Subcutaneous adipose tissue (tissue), 4 donors: ENCODE results near the gene CHKA. TPM values are rescaled to one million over a fixed set of nuclear protein-coding genes. Genes with fewer than 3 reads are reported as not detected.

Experiments
- CTCF ChIP-seq: fragments of 450-650 bp; IDR thresholded peaks from one replicate; pipeline ENCODE4 v1.5.1; 2016; ENCODE audit warnings: low read depth, mild to moderate bottlenecking, control low read depth, antibody characterized with exemption, moderate library complexity
- total RNA-seq, 4 donors: library from RNA; depleted of rRNA; stranded (reverse); fragments of >200 nt; gene quantifications; one replicate each; pipeline ENCODE4 v1.1.0, GENCODE V29; 2016

CHKA gene
- total RNA-seq, 4 donors from 2014 or later, result 50.2 to 78.7 (median 59.6) TPM

DNA sequence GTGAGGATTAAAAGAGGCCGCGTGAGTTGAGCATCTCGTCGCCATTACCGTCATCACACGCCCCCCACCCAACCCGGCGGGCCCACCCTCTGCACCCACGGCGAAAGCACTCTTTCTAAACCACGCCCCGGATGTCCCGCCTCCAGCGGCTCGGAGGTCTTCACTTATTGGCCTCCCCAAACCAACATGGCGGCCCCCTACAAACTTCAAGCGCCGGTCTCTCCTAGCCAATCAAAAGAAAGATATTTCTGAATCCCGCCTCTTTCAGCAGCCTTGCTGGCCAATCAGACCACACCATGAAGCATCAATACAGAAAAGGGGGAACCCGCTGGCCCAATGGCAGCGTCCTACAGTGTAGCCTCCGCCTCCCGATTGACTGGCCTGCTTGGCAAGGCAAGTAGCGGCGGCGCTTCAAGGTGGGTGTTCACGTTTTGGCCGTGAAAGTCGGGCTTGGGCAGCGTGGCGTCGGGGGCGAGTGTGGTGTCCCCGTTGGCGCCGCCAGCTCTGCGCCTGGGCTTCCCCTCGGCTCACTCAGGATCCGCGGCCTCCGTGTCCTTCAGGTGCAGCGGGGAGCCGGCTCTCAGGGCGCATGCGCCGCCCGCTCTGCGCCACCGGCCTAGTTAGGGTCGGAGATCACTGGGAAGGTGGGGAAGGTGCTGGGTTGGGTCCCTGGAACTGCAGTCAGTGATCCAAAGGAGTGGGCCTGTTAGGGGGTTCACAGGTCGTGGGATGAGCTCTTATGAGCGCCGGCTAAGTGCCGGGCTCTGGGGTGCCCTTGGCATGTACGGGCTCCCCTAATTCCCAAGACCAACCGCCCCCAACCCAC, 90.7 kb downstream of the CHKA start, which contains the start of gene NDUFS8:
Gene NDUFS8, plus strand, starts transcription at position 364 of the 826 bp plus-strand sequence. CDS start 1,471 bp downstream, outside the sequence.
- TF ChIP-seq CTCF, result no peak

GRCh38 chr11:68028802-68029545, 92.2 kb downstream of the CHKA start:
- TF ChIP-seq CTCF, result no peak

- no peak for TF ChIP-seq CTCF
Measured at GRCh38 chr11:68027667-68028066, 93.5 kb downstream of the CHKA start.

GRCh38 chr11:68026391-68027105, 94.6 kb downstream of the CHKA start:
- no peak for TF ChIP-seq CTCF

DNA sequence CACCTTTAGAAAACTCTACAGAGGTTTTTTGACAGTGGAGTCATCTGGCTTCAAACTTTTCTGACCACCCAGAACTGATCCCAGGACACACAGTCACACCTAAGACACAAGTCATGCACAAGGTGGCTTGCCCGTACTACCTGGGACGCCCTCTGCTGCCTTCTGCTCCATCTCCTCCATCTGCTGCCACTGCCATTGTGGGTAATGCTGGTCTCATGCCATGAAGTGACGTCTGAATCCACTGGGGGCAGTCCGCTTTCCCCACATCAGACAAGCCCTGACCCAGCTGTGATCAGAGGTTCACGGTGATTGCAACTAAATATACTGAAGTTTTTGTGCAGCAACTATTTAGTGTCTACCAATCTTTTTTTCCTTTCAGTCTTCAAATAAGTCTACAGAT, 96.1 kb downstream of the CHKA start:
- TF ChIP-seq CTCF, result no peak

GRCh38 chr11:68024508-68024907, 96.7 kb downstream of the CHKA start:
- TF ChIP-seq CTCF, result no peak

GRCh38 chr11:68022531-68022930, 98.7 kb downstream of the CHKA start:
- no peak for TF ChIP-seq CTCF
